ENCODE data around the gene SMO. TPM values are rescaled to one million over a fixed set of nuclear protein-coding genes. Genes with fewer than 3 reads are reported as not detected.

Gene SMO
- total and polyA plus RNA-seq, 9 of the 15 experiments (the other 6 are each of a cell fraction or from before 2014, with no cell fraction given) = 0.05 to 0.13 (median 0.10) TPM; not detected in 5

- TF ChIP-seq ZNF398 (CRISPR knock-in tag; IDR thresholded peaks at IDR 0.05) (no peak), RNF2 (IDR thresholded peaks at IDR 0.05) (no peak), KDM1A (IDR thresholded peaks at IDR 0.05) (no peak), CC2D1A (IDR thresholded peaks at IDR 0.05) (no peak; the same call in 1 of the 2 replicates), KAT8 (IDR thresholded peaks at IDR 0.05; ENCODE audit: low read depth) (no peak), ZNF184 (CRISPR knock-in tag; IDR thresholded peaks at IDR 0.05) (no peak), SMC3 (conservative IDR thresholded peaks at IDR 0.05; ENCODE audit: insufficient read depth, low read depth, low read length) (peak; percentile 94), TFAP4 (CRISPR knock-in tag; IDR thresholded peaks at IDR 0.05; ENCODE audit: borderline replicate concordance) (peak; percentile 52; the same call in 1 of the 2 replicates), LCOR (CRISPR knock-in tag; IDR thresholded peaks at IDR 0.05) (no peak), ZFP30 (CRISPR knock-in tag; IDR thresholded peaks at IDR 0.05; ENCODE audit: borderline replicate concordance) (no peak), HNRNPLL (IDR thresholded peaks at IDR 0.05; ENCODE audit: low read depth, low read length, poor library complexity, severe bottlenecking) (no peak), TAF1 (IDR thresholded peaks at IDR 0.05; ENCODE audit: control insufficient read depth, extremely low read depth, insufficient read depth, low read length, severe bottlenecking) (no peak), CXXC5 (CRISPR knock-in tag; IDR thresholded peaks at IDR 0.05) (no peak), RBM17 (IDR thresholded peaks at IDR 0.05; ENCODE audit: borderline replicate concordance, low read depth, low read length) (no peak), MYNN (IDR thresholded peaks at IDR 0.05) (peak; percentile 66), MYNN (CRISPR knock-in tag; IDR thresholded peaks at IDR 0.05) (no peak), EHMT2 (IDR thresholded peaks at IDR 0.05) (no peak), RCOR1 (IDR thresholded peaks at IDR 0.05; ENCODE audit: borderline replicate concordance in 1 of 2, low read depth in 2 of 2, low read length in 2 of 2) (0 out of 4 replicates have a peak, but pooled peaks of 1 of the 2 experiments have one; percentile 19), SNRNP70 (optimal IDR thresholded peaks at IDR 0.05; ENCODE audit: low read depth, low read length) (no peak), STAT5B (CRISPR knock-in tag; IDR thresholded peaks at IDR 0.05) (no peak), HBP1 (CRISPR knock-in tag; IDR thresholded peaks at IDR 0.05) (no peak), ZKSCAN8 (CRISPR knock-in tag; IDR thresholded peaks at IDR 0.05) (no peak), SMARCE1 (IDR thresholded peaks at IDR 0.05) (no peak)
Observed at GRCh38 chr7:129210256-129210988, 22.0 kb downstream of the SMO start (continued).

Measured in K562 (cell line).